HepG2 (cell line): Measurements from ENCODE around the gene PSD4. TPM values are rescaled to one million over a fixed set of nuclear protein-coding genes. Genes with fewer than 3 reads are reported as not detected.

ENCODE experiments used
- ARID5B ChIP-seq: IDR thresholded peaks from 2 replicates; pipeline ENCODE4 v1.4.0; 2020; ENCODE audit warnings: mild to moderate bottlenecking, missing genetic modification reagents
- CENPBD1 ChIP-seq: sonication (generic); formaldehyde crosslinking; IDR thresholded peaks from 2 replicates; pipeline ENCODE4 v1.8.0; 2022; ENCODE audit warnings: missing genetic modification reagents, low read depth, mild to moderate bottlenecking, borderline replicate concordance
- CENPT ChIP-seq: sonication (generic); formaldehyde crosslinking; IDR thresholded peaks from 2 replicates; pipeline ENCODE4 v1.8.0; 2022; ENCODE audit warnings: low read depth, mild to moderate bottlenecking, moderate library complexity, missing genetic modification reagents
- E2F1 ChIP-seq: sonication (generic); formaldehyde crosslinking; IDR thresholded peaks from 2 replicates; pipeline ENCODE4 v1.5.0; 2020; ENCODE audit warnings: missing genetic modification reagents
- FOXM1 ChIP-seq: sonication (generic); formaldehyde crosslinking; IDR thresholded peaks from 2 replicates; pipeline ENCODE4 v1.5.0; 2020; ENCODE audit warnings: missing genetic modification reagents
- HMG20A ChIP-seq: IDR thresholded peaks from 2 replicates; pipeline ENCODE4 v1.6.1; 2016; ENCODE audit warnings: borderline replicate concordance
- MAFG ChIP-seq: sonication (generic); formaldehyde crosslinking; IDR thresholded peaks from 2 replicates; pipeline ENCODE4 v1.5.1; 2020; ENCODE audit warnings: mild to moderate bottlenecking, missing genetic modification reagents
- NFE2L1 ChIP-seq: sonication (generic); formaldehyde crosslinking; IDR thresholded peaks from 2 replicates; pipeline ENCODE4 v1.4.0; 2020; ENCODE audit warnings: missing genetic modification reagents, mild to moderate bottlenecking, borderline replicate concordance
- PRDM4 ChIP-seq: sonication (generic); formaldehyde crosslinking; IDR thresholded peaks from 2 replicates; pipeline ENCODE4 v1.9.0; 2021; ENCODE audit warnings: missing genetic modification reagents, borderline replicate concordance
- REST ChIP-seq, 2 experiments: IDR thresholded peaks; 2 replicates each; pipeline ENCODE4 v1.6.1; 2011 to 2012; ENCODE audit warnings: low read length in 2 of 2, borderline replicate concordance in 1 of 2, low read depth in 1 of 2, mild to moderate bottlenecking in 1 of 2, moderate library complexity in 1 of 2
- SIX4 ChIP-seq: sonication (generic); formaldehyde crosslinking; IDR thresholded peaks from 2 replicates; pipeline ENCODE4 v1.4.0; 2020; ENCODE audit warnings: missing genetic modification reagents
- SRF ChIP-seq: IDR thresholded peaks from 2 replicates; pipeline ENCODE4 v1.6.1; 2011; ENCODE audit warnings: mild to moderate bottlenecking, low read depth, low read length, moderate library complexity
- ZFX ChIP-seq: sonication (generic); formaldehyde crosslinking; IDR thresholded peaks from 2 replicates; pipeline ENCODE4 v1.4.0; 2020; ENCODE audit warnings: mild to moderate bottlenecking, low read depth, missing genetic modification reagents, moderate library complexity
- ZNF362 ChIP-seq: sonication (generic); formaldehyde crosslinking; IDR thresholded peaks from 2 replicates; pipeline ENCODE4 v1.4.0; 2020; ENCODE audit warnings: missing genetic modification reagents, mild to moderate bottlenecking, borderline replicate concordance
- polyA plus RNA-seq, 8 experiments: library from polyadenylated mRNA; depleted of rRNA in 3 of 8; stranded (reverse) in 7 of 8; unstranded in 1 of 8; fragments of >200 nt; fragmentation: Illumina TruSeq in 4 of 8; extraction: Trizol in 4 of 8; gene quantifications; 2 replicates each; pipeline versions ENCODE4 v1.2.1 to v1.2.3, GENCODE V29; 2011 to 2016; ENCODE audit warnings: low read depth in 4 of 8, missing spikeins in 1 of 8, mixed read lengths in 1 of 8; ENCODE audit not compliant: insufficient read depth in 1 of 8
- total RNA-seq, 5 experiments: library from RNA; depleted of rRNA; stranded (reverse); fragments of >200 nt; fragmentation: Illumina TruSeq; extraction: Trizol; gene quantifications; 2 replicates each; pipeline ENCODE4 v1.2.3, GENCODE V29; 2016; ENCODE audit warnings: low read depth in 1 of 5

PSD4 gene
- total and polyA plus RNA-seq, 2 of the 13 experiments (the other 11 are each of a cell fraction or from before 2014, with no cell fraction given) = 5.8 to 9.4 TPM

- TF ChIP-seq CENPT (no peak), SRF (0 out of 2 replicates have a peak, but pooled peaks have one; percentile 45), HMG20A (CRISPR knock-in tag) (peak; percentile 94), FOXM1 (CRISPR knock-in tag) (no peak), ZNF362 (CRISPR knock-in tag) (no peak), ZFX (CRISPR knock-in tag) (no peak), CENPBD1 (CRISPR knock-in tag) (no peak), ARID5B (CRISPR knock-in tag) (peak; percentile 82), MAFG (no peak), PRDM4 (CRISPR knock-in tag) (no peak), E2F1 (CRISPR knock-in tag) (no peak), REST (IDR thresholded peaks at IDR 0.05; ENCODE audit: borderline replicate concordance in 1 of 2, low read depth in 1 of 2, low read length in 2 of 2) (peak in 1 of 2 experiments; percentile 46; a peak in 1 of 4 replicates), SIX4 (peak; percentile 96), NFE2L1 (CRISPR knock-in tag) (no peak)
These were observed 17.3 kb upstream of the PSD4 start (continued) for GRCh38 chr2:113156278-113157117.
